Activated CD4-positive, CD25-positive, alpha-beta regulatory T cell treated with anti-CD3 and anti-CD28 coated beads, Interleukin-2, amount 50 U/mL, for 24 hours (primary cell): ENCODE data around the gene MTG1.
"Not testable (repeated sequence)": the region's sequence is repeated elsewhere in the genome, so short reads cannot be mapped to it uniquely, and the experiment has no call there.

ENCODE experiments used
- ATAC-seq, 2 donors: fragments of 150-1000 bp; cut with Tn5 transposase; one replicate each; pipeline ENCODE4 v1.10.0; 2021; ENCODE audit warnings: mild to moderate bottlenecking in 1 of 2, moderate library complexity in 1 of 2

Gene MTG1

GRCh38 chr10:133378251-133379096 is 15.5 kb upstream of the MTG1 start:
- ATAC-seq = peak; percentile 52

GRCh38 chr10:133379152-133379800 is 14.7 kb upstream of the MTG1 start, which contains the start of gene PAOX:
Gene PAOX (plus strand): TSS chr10:133379262. CDS start chr10:133379317, 55 bp downstream.
- ATAC-seq = peak; percentile 80

- no peak for ATAC-seq
These were observed 13.9 kb upstream of the MTG1 start for GRCh38 chr10:133379801-133380666.

GRCh38 chr10:133381036-133381435 is 12.9 kb upstream of the MTG1 start:
- no peak for ATAC-seq

- no peak for ATAC-seq
These were observed 10.4 kb upstream of the MTG1 start for GRCh38 chr10:133383551-133383950.

- ATAC-seq = no peak
These were observed 9.9 kb upstream of the MTG1 start for GRCh38 chr10:133384071-133384470.

GRCh38 chr10:133385214-133385613 is 8.7 kb upstream of the MTG1 start:
- ATAC-seq = no peak

GRCh38 chr10:133386951-133387350 is 7.0 kb upstream of the MTG1 start:
- ATAC-seq = not testable (repeated sequence)

- no peak for ATAC-seq
These were observed 5.6 kb upstream of the MTG1 start for GRCh38 chr10:133388236-133388972.

- peak; percentile 62 to 63 for ATAC-seq
These were observed 4.8 kb upstream of the MTG1 start for GRCh38 chr10:133388973-133389818.

GRCh38 chr10:133390597-133391248 is 3.2 kb upstream of the MTG1 start:
- peak in 1 of 2 donors; percentile 7 for ATAC-seq

GRCh38 chr10:133391249-133391635 is 2.7 kb upstream of the MTG1 start:
- no peak for ATAC-seq

GRCh38 chr10:133391761-133392518 is 2.0 kb upstream of the MTG1 start:
- peak in 1 of 2 donors; percentile 8 for ATAC-seq

GRCh38 chr10:133393401-133394063 is 425 bp upstream of the MTG1 start:
- no peak for ATAC-seq

GRCh38 chr10:133394801-133395221 is 854 bp downstream of the MTG1 start:
- ATAC-seq = no peak

GRCh38 chr10:133396035-133396624 is 2.2 kb downstream of the MTG1 start:
- ATAC-seq = no peak

- no peak for ATAC-seq
These were observed 4.0 kb downstream of the MTG1 start for GRCh38 chr10:133397938-133398337.

GRCh38 chr10:133399123-133399601 is 5.2 kb downstream of the MTG1 start:
- no peak for ATAC-seq
